Gastrocnemius medialis (tissue), 4 donors: Measurements from ENCODE around the gene ITGB2.

Experiments
- CTCF ChIP-seq, 5 experiments: fragments of 450-650 bp in 3 of 5; fragments of 200-600 bp in 2 of 5; sonication (generic) in 2 of 5; IDR thresholded peaks in 4 of 5; conservative IDR thresholded peaks in 1 of 5; 1 replicate in 4 of 5; 2 replicates in 1 of 5; pipeline ENCODE4 v1.5.1; 2016 to 2019; ENCODE audit warnings: antibody characterized with exemption in 5 of 5, mild to moderate bottlenecking in 3 of 5, moderate library complexity in 3 of 5
- POLR2A ChIP-seq, 2 donors: fragments of 450-650 bp; IDR thresholded peaks; one replicate each; pipeline ENCODE4 v1.6.1; 2017; ENCODE audit warnings: antibody characterized with exemption in 2 of 2, mild to moderate bottlenecking in 2 of 2, moderate library complexity in 2 of 2

DNA sequence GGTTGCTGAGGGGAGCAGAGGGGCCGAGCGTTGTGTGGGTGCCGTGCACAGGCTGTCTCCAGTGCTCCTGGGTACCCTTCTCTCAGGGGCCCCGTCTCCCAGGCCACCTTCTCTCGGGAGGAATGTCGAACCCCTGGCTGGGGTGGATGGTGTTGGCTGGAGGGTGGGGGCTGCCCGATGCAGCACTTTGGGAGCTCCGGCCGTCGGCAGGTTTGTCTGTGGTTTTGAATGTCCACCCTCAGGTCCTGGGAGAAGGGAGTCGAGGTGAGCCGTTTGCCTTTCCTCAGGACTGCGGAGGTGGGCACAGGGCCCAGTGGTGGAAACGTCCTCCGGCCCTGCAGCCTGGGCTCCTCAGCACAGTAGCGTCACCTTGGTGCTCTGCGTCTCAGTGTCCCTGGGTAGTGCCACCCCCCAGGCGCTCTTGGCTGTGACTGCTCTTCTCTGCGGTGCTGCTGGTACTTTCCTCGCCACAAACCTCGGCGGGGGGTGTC is 33.6 kb upstream of the ITGB2 start:
- TF ChIP-seq CTCF (IDR thresholded peaks at IDR 0.05 in 4 of 5, conservative IDR thresholded peaks at IDR 0.05 in 1 of 5) (no peak), POLR2A (IDR thresholded peaks at IDR 0.05) (no peak)
